K562 (cell line): Measurements from ENCODE around the gene SYCE1. TPM values are rescaled to one million over a fixed set of nuclear protein-coding genes. Genes with fewer than 3 reads are reported as not detected.

Source experiments
- CCAR2 ChIP-seq: fragments of 200-400 bp; formaldehyde crosslinking; IDR thresholded peaks from 2 replicates; pipeline ENCODE4 v1.6.1; 2017; ENCODE audit warnings: mild to moderate bottlenecking, low read depth, low read length
- GTF2E2 ChIP-seq: fragments of 200-800 bp; sonication (Bioruptor generic); IDR thresholded peaks from 2 replicates; pipeline ENCODE4 v1.6.1; 2016; ENCODE audit warnings: missing genetic modification characterization, missing compliant biosample characterization
- STAG1 ChIP-seq: sonication (generic); formaldehyde crosslinking; IDR thresholded peaks from 2 replicates; pipeline ENCODE4 v1.5.0; 2020; ENCODE audit warnings: missing genetic modification reagents, borderline replicate concordance
- TBP ChIP-seq: optimal IDR thresholded peaks from 2 replicates; pipeline ENCODE3; 2011; ENCODE audit warnings: low read depth, low read length, improper control_type of control experiment
- YY1 ChIP-seq, 3 experiments: IDR thresholded peaks; 2 replicates each; pipeline ENCODE4 v1.6.1; 2011; ENCODE audit warnings: low read length in 2 of 3, mild to moderate bottlenecking in 2 of 3, moderate library complexity in 2 of 3, borderline replicate concordance in 1 of 3, control low read depth in 1 of 3, low read depth in 1 of 3; ENCODE audit not compliant: insufficient read depth in 3 of 3, insufficient replicate concordance in 2 of 3, control insufficient read depth in 1 of 3, insufficient read length in 1 of 3; ENCODE audit errors: extremely low read depth in 1 of 3
- ZNF699 ChIP-seq: fragments of 250-450 bp; sonication (Bioruptor Pico); IDR thresholded peaks from 2 replicates; pipeline ENCODE4 v1.8.0; 2021; ENCODE audit warnings: mild to moderate bottlenecking, moderate library complexity; ENCODE audit not compliant: insufficient replicate concordance
- polyA plus RNA-seq, 8 experiments: library from polyadenylated mRNA; depleted of rRNA in 4 of 8; stranded (reverse) in 5 of 8; unstranded in 3 of 8; fragments of >200 nt; fragmentation: Nextera tagmentation in 2 of 8; fragmentation: Illumina TruSeq in 1 of 8; extraction: Ambion mirVana in 2 of 8; extraction: Trizol in 1 of 8; gene quantifications; 2 replicates each; pipeline versions ENCODE4 v1.2.1 to v1.2.3, GENCODE V29; 2011 to 2014; ENCODE audit warnings: inconsistent platforms in 1 of 8, missing spikeins in 1 of 8
- total RNA-seq, 7 experiments: library from RNA; depleted of rRNA in 6 of 7; stranded (reverse); fragments of >200 nt in 6 of 7; fragmentation: Illumina TruSeq in 2 of 7; extraction: Trizol in 2 of 7; gene quantifications; 2 replicates each; pipeline versions ENCODE4 v1.2.1 to v1.2.3, GENCODE V29; 2011 to 2021; ENCODE audit warnings: low replicate concordance in 1 of 7
- TF ChIP-seq, protein P1 (sequence below): fragments of 450-650 bp; IDR thresholded peaks from 2 replicates; pipeline ENCODE4 v1.6.1; 2016; ENCODE audit warnings: mild to moderate bottlenecking, moderate library complexity
- TF ChIP-seq, protein P2 (sequence below): fragments of 450-650 bp; IDR thresholded peaks from 2 replicates; pipeline ENCODE4 v1.6.1; 2016; ENCODE audit warnings: missing biosample characterization, missing genetic modification characterization
- TF ChIP-seq, protein P3 (sequence below): sonication (generic); formaldehyde crosslinking; IDR thresholded peaks from 2 replicates; pipeline ENCODE4 v1.9.0; 2022; ENCODE audit warnings: mild to moderate bottlenecking, missing genetic modification reagents

Gene SYCE1
- total and polyA plus RNA-seq, 9 of the 15 experiments (the other 6 are each of a cell fraction or from before 2014, with no cell fraction given), result not detected

DNA sequence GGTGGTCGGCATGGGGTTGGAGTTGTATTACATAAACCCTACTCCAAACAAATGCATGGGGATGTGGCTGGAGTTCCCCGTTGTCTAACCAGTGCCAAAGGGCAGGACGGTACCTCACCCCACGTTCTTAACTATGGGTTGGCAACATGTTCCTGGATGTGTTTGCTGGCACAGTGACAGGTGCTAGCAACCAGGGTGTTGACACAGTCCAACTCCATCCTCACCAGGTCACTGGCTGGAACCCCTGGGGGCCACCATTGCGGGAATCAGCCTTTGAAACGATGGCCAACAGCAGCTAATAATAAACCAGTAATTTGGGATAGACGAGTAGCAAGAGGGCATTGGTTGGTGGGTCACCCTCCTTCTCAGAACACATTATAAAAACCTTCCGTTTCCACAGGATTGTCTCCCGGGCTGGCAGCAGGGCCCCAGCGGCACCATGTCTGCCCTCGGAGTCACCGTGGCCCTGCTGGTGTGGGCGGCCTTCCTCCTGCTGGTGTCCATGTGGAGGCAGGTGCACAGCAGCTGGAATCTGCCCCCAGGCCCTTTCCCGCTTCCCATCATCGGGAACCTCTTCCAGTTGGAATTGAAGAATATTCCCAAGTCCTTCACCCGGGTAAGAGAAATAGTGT is 38.3 kb downstream of the SYCE1 start, which contains the start of gene CYP2E1 (continued):
- TF ChIP-seq, protein P1, sequence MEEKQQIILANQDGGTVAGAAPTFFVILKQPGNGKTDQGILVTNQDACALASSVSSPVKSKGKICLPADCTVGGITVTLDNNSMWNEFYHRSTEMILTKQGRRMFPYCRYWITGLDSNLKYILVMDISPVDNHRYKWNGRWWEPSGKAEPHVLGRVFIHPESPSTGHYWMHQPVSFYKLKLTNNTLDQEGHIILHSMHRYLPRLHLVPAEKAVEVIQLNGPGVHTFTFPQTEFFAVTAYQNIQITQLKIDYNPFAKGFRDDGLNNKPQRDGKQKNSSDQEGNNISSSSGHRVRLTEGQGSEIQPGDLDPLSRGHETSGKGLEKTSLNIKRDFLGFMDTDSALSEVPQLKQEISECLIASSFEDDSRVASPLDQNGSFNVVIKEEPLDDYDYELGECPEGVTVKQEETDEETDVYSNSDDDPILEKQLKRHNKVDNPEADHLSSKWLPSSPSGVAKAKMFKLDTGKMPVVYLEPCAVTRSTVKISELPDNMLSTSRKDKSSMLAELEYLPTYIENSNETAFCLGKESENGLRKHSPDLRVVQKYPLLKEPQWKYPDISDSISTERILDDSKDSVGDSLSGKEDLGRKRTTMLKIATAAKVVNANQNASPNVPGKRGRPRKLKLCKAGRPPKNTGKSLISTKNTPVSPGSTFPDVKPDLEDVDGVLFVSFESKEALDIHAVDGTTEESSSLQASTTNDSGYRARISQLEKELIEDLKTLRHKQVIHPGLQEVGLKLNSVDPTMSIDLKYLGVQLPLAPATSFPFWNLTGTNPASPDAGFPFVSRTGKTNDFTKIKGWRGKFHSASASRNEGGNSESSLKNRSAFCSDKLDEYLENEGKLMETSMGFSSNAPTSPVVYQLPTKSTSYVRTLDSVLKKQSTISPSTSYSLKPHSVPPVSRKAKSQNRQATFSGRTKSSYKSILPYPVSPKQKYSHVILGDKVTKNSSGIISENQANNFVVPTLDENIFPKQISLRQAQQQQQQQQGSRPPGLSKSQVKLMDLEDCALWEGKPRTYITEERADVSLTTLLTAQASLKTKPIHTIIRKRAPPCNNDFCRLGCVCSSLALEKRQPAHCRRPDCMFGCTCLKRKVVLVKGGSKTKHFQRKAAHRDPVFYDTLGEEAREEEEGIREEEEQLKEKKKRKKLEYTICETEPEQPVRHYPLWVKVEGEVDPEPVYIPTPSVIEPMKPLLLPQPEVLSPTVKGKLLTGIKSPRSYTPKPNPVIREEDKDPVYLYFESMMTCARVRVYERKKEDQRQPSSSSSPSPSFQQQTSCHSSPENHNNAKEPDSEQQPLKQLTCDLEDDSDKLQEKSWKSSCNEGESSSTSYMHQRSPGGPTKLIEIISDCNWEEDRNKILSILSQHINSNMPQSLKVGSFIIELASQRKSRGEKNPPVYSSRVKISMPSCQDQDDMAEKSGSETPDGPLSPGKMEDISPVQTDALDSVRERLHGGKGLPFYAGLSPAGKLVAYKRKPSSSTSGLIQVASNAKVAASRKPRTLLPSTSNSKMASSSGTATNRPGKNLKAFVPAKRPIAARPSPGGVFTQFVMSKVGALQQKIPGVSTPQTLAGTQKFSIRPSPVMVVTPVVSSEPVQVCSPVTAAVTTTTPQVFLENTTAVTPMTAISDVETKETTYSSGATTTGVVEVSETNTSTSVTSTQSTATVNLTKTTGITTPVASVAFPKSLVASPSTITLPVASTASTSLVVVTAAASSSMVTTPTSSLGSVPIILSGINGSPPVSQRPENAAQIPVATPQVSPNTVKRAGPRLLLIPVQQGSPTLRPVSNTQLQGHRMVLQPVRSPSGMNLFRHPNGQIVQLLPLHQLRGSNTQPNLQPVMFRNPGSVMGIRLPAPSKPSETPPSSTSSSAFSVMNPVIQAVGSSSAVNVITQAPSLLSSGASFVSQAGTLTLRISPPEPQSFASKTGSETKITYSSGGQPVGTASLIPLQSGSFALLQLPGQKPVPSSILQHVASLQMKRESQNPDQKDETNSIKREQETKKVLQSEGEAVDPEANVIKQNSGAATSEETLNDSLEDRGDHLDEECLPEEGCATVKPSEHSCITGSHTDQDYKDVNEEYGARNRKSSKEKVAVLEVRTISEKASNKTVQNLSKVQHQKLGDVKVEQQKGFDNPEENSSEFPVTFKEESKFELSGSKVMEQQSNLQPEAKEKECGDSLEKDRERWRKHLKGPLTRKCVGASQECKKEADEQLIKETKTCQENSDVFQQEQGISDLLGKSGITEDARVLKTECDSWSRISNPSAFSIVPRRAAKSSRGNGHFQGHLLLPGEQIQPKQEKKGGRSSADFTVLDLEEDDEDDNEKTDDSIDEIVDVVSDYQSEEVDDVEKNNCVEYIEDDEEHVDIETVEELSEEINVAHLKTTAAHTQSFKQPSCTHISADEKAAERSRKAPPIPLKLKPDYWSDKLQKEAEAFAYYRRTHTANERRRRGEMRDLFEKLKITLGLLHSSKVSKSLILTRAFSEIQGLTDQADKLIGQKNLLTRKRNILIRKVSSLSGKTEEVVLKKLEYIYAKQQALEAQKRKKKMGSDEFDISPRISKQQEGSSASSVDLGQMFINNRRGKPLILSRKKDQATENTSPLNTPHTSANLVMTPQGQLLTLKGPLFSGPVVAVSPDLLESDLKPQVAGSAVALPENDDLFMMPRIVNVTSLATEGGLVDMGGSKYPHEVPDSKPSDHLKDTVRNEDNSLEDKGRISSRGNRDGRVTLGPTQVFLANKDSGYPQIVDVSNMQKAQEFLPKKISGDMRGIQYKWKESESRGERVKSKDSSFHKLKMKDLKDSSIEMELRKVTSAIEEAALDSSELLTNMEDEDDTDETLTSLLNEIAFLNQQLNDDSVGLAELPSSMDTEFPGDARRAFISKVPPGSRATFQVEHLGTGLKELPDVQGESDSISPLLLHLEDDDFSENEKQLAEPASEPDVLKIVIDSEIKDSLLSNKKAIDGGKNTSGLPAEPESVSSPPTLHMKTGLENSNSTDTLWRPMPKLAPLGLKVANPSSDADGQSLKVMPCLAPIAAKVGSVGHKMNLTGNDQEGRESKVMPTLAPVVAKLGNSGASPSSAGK, result no peak
- TF ChIP-seq YY1 (IDR thresholded peaks at IDR 0.05; ENCODE audit: borderline replicate concordance in 1 of 3, control insufficient read depth in 1 of 3, extremely low read depth in 1 of 3, insufficient read depth in 3 of 3, insufficient read length in 1 of 3, insufficient replicate concordance in 2 of 3, low read depth in 1 of 3, low read length in 2 of 3) (no peak), TBP (no peak), GTF2E2 (tag) (no peak), CCAR2 (no peak), ZNF699 (CRISPR knock-in tag) (no peak), STAG1 (CRISPR knock-in tag) (no peak)
- TF ChIP-seq, protein P2, sequence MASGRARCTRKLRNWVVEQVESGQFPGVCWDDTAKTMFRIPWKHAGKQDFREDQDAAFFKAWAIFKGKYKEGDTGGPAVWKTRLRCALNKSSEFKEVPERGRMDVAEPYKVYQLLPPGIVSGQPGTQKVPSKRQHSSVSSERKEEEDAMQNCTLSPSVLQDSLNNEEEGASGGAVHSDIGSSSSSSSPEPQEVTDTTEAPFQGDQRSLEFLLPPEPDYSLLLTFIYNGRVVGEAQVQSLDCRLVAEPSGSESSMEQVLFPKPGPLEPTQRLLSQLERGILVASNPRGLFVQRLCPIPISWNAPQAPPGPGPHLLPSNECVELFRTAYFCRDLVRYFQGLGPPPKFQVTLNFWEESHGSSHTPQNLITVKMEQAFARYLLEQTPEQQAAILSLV (tag), result no peak
- TF ChIP-seq, protein P3, sequence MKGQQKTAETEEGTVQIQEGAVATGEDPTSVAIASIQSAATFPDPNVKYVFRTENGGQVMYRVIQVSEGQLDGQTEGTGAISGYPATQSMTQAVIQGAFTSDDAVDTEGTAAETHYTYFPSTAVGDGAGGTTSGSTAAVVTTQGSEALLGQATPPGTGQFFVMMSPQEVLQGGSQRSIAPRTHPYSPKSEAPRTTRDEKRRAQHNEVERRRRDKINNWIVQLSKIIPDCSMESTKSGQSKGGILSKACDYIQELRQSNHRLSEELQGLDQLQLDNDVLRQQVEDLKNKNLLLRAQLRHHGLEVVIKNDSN (CRISPR knock-in tag), result no peak
- TF ChIP-seq, all 486 proteins: peak for 0
